HG02970 (cell line): ENCODE results near the gene C16orf95.
"Not testable (repeated sequence)": the region's sequence is repeated elsewhere in the genome, so short reads cannot be mapped to it uniquely, and the experiment has no call there.

Experiments
- ATAC-seq: cut with Tn5 transposase; IDR thresholded peaks from one replicate; pipeline ENCODE4 v1.9.1; 2021; ENCODE audit warnings: mild to moderate bottlenecking, moderate library complexity, moderate number of reproducible peaks; ENCODE audit not compliant: unreplicated experiment, low FRiP score

The C16orf95 gene

GRCh38 chr16:87347932-87348615 lies 30.9 kb upstream of the C16orf95 start:
- no peak for ATAC-seq

GRCh38 chr16:87346517-87347060 lies 29.4 kb upstream of the C16orf95 start:
- ATAC-seq, result no peak

- no peak for ATAC-seq
Observed at GRCh38 chr16:87345726-87346424, 28.7 kb upstream of the C16orf95 start.

- no peak for ATAC-seq
Observed at GRCh38 chr16:87344931-87345631, 27.9 kb upstream of the C16orf95 start.

- no peak for ATAC-seq
Observed at GRCh38 chr16:87344165-87344930, 27.2 kb upstream of the C16orf95 start.

- no peak for ATAC-seq
Observed at GRCh38 chr16:87343753-87344050, 26.5 kb upstream of the C16orf95 start.

- ATAC-seq, result no peak
Observed at GRCh38 chr16:87342978-87343752, 26.0 kb upstream of the C16orf95 start.

GRCh38 chr16:87342504-87342903 lies 25.3 kb upstream of the C16orf95 start:
- ATAC-seq, result no peak

GRCh38 chr16:87340198-87340597 lies 23.0 kb upstream of the C16orf95 start:
- ATAC-seq, result no peak

GRCh38 chr16:87339724-87340105 lies 22.5 kb upstream of the C16orf95 start:
- not testable (repeated sequence) for ATAC-seq

GRCh38 chr16:87339086-87339723 lies 22.0 kb upstream of the C16orf95 start:
- ATAC-seq, result no peak

GRCh38 chr16:87338155-87338765 lies 21.1 kb upstream of the C16orf95 start:
- ATAC-seq, result no peak

GRCh38 chr16:87337262-87337771 lies 20.1 kb upstream of the C16orf95 start:
- no peak for ATAC-seq

GRCh38 chr16:87336434-87337240 lies 19.4 kb upstream of the C16orf95 start:
- ATAC-seq, result no peak

GRCh38 chr16:87335625-87336433 lies 18.6 kb upstream of the C16orf95 start:
- ATAC-seq, result no peak

- no peak for ATAC-seq
Observed at GRCh38 chr16:87334651-87335624, 17.7 kb upstream of the C16orf95 start.
